ENCODE results near the gene DMRT3. TPM values are rescaled to one million over a fixed set of nuclear protein-coding genes. Genes with fewer than 3 reads are reported as not detected.

The DMRT3 gene
- total and polyA plus RNA-seq, 2 experiments from 2014 or later = 0.28 TPM; not detected in 1

DNA sequence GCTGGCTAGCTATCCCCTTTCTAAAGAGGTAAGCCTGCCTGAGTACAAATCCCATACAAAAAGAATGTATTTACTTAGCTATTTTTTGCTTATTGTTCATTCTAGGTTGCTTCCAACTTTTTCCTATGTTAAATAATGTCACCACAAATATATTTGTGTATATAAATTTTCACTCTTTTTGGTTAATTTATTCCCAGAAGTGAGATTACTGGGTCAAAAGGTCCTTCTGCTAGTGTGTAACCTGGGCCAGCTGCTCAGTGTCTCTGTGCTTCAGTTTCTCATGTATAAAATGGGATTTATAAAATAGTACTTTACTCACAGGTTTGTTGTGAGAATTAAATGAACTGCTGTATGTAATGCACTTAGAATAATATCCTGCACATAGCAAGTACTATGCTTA is 49.8 kb downstream of the DMRT3 start:
- Histone ChIP-seq H3K27ac (no peak overlapping the region), H4K20me1 (ENCODE audit: insufficient read depth, poor library complexity, severe bottlenecking) (no peaks in the 10 kb centered on the region), H2AFZ (no peak overlapping the region), H3K4me2 (no peak overlapping the region), H3K4me3 (no peak overlapping the region), H3K79me2 (no peaks in the 10 kb centered on the region), H3K27me3 (no peaks in the 10 kb centered on the region), H3K4me1 (ENCODE audit: insufficient read depth) (no peaks in the 10 kb centered on the region), H3K9me2 (replicated peaks; ENCODE audit: insufficient read depth) (no peaks in the 10 kb centered on the region), H3K36me3 (replicated peaks; ENCODE audit: insufficient read depth, low read depth) (no peaks in the 10 kb centered on the region), H3K9me3 (ENCODE audit: low read depth) (no peaks in the 10 kb centered on the region)
- TF ChIP-seq EZH2phosphoT487 (IDR thresholded peaks at IDR 0.05; ENCODE audit: low read depth, severe bottlenecking, unreplicated experiment) (no peak), EZH2 (IDR thresholded peaks at IDR 0.05; ENCODE audit: borderline replicate concordance) (no peak)
- TF ChIP-seq, protein P1, sequence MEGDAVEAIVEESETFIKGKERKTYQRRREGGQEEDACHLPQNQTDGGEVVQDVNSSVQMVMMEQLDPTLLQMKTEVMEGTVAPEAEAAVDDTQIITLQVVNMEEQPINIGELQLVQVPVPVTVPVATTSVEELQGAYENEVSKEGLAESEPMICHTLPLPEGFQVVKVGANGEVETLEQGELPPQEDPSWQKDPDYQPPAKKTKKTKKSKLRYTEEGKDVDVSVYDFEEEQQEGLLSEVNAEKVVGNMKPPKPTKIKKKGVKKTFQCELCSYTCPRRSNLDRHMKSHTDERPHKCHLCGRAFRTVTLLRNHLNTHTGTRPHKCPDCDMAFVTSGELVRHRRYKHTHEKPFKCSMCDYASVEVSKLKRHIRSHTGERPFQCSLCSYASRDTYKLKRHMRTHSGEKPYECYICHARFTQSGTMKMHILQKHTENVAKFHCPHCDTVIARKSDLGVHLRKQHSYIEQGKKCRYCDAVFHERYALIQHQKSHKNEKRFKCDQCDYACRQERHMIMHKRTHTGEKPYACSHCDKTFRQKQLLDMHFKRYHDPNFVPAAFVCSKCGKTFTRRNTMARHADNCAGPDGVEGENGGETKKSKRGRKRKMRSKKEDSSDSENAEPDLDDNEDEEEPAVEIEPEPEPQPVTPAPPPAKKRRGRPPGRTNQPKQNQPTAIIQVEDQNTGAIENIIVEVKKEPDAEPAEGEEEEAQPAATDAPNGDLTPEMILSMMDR (IDR thresholded peaks at IDR 0.05; ENCODE audit: poor library complexity) = no peak
- no peak for DNase-seq (ENCODE audit: low spot score)

DNA sequence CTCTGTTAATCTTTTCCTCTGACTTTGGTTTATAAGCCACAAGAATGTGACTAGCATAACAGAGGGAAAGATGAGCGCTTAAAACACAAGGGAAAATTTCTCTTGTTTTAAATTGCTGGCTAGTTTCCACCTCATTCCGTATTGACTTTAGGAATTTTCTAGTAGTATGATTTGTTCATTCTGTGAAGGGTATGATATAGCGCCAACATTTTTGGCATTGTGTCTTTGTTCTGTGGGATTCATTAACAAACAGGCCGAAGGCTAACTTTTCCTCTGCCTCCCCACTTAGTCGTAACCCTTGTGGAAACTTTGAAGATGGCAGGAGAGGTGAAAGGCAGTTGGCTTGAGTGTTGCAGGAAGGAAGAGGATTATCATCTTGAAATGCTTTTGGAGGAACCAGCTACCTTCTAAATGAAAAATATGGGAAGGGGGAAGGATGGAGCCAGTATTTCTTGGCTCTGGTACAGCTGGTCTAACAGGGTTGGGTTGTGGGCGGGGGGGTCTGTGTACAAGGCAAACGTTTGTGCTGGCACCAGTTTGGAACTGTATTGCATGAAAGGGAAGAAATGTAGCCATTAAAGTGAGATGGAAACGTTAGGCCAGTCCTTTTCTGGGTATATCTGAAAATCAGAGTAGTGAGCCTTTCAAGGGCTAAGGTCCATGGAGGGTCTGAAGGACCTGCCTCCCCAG is 52.2 kb downstream of the DMRT3 start:
- Histone ChIP-seq H3K9me3 (ENCODE audit: low read depth) (no peaks in the 10 kb centered on the region), H3K4me3 (no peak overlapping the region), H3K4me2 (no peak overlapping the region), H3K79me2 (no peaks in the 10 kb centered on the region), H3K9me2 (replicated peaks; ENCODE audit: insufficient read depth) (no peaks in the 10 kb centered on the region), H4K20me1 (ENCODE audit: insufficient read depth, poor library complexity, severe bottlenecking) (no peaks in the 10 kb centered on the region), H3K27me3 (no peaks in the 10 kb centered on the region), H3K4me1 (ENCODE audit: insufficient read depth) (no peaks in the 10 kb centered on the region), H3K36me3 (replicated peaks; ENCODE audit: insufficient read depth, low read depth) (no peaks in the 10 kb centered on the region), H2AFZ (no peak overlapping the region), H3K27ac (no peak overlapping the region)
- no peak for DNase-seq (ENCODE audit: low spot score)
- 61% methylated on average over 8 of the region's 8 CpGs for WGBS (ENCODE audit: low lambda C conversion rate, missing lambda C conversion rate)
- TF ChIP-seq, protein P1 (IDR thresholded peaks at IDR 0.05; ENCODE audit: poor library complexity) = no peak
- TF ChIP-seq EZH2phosphoT487 (IDR thresholded peaks at IDR 0.05; ENCODE audit: low read depth, severe bottlenecking, unreplicated experiment) (no peak), EZH2 (IDR thresholded peaks at IDR 0.05; ENCODE audit: borderline replicate concordance) (no peak)

DNA sequence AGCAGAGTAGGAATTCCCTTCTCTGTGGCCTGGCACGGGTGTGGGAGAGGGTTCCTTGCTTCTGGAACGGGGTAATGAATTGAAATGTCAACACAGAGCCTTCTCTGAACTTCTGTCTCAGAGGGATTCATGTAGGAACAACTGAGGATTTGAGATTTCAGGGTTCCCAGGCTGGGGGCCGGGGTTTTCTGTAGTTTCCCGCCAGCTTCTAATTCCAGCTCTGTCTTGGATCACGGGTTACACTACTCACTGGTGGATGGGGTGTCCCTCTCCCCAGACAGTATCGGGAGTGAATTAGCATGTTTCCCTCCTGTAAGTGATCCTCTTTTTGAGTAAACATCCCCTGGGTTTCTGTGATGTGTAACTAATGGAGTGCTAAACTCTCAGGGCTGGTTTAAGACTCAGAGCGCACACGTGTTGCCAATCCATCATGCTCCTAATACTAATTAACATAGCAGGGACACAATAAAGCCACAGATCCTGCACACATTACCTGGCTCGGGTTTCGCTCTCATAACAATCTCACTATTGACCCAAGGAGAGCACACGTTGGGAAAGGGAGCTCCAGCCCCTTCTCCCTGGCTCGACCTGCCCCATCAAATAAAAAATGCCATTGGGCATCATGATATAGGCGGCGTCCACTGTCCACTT is 55.6 kb downstream of the DMRT3 start:
- 77% methylated on average over 14 of the region's 14 CpGs for WGBS (ENCODE audit: low lambda C conversion rate, missing lambda C conversion rate)
- TF ChIP-seq EZH2phosphoT487 (IDR thresholded peaks at IDR 0.05; ENCODE audit: low read depth, severe bottlenecking, unreplicated experiment) (no peak), EZH2 (IDR thresholded peaks at IDR 0.05; ENCODE audit: borderline replicate concordance) (no peak)
- TF ChIP-seq, protein P1 (IDR thresholded peaks at IDR 0.05; ENCODE audit: poor library complexity) = no peak
- Histone ChIP-seq H3K4me2 (no peak overlapping the region), H3K4me1 (ENCODE audit: insufficient read depth) (no peaks in the 10 kb centered on the region), H2AFZ (no peak overlapping the region), H3K27me3 (no peaks in the 10 kb centered on the region), H3K27ac (no peak overlapping the region), H3K9me2 (replicated peaks; ENCODE audit: insufficient read depth) (no peaks in the 10 kb centered on the region), H3K4me3 (no peak overlapping the region), H3K79me2 (no peaks in the 10 kb centered on the region), H3K36me3 (replicated peaks; ENCODE audit: insufficient read depth, low read depth) (no peaks in the 10 kb centered on the region), H4K20me1 (ENCODE audit: insufficient read depth, poor library complexity, severe bottlenecking) (no peaks in the 10 kb centered on the region), H3K9me3 (ENCODE audit: low read depth) (no peaks in the 10 kb centered on the region)
- DNase-seq (ENCODE audit: low spot score) = no peak
